SHP77 (cell line): Measurements from ENCODE around the gene UNC13C.

Experiments
- DNase-seq, 2 experiments: peaks; one replicate each; lab custom pipeline; 2025; lab: John Stamatoyannopoulos, UW

Gene UNC13C

DNA sequence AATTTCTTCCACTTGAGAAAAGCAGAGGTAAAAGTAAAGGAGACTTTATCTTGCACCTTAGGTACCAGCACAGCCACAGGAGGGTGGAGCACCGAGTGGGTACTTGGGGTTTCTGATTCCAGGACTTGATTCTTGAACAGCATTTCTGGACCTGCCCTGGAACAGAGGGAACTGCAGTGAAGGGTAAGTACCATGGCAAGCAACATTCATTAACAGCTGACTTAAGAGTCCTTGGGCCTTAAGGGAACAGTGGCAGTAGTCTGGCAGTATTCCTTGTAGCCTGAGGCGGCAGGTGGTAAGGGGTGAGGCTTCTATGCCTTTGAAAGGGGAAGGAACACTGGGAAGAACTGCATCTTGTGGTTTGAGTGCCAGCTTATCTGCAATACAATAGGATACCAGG lies 666.6 kb downstream of the UNC13C start:
- DNase-seq = no peak

DNA sequence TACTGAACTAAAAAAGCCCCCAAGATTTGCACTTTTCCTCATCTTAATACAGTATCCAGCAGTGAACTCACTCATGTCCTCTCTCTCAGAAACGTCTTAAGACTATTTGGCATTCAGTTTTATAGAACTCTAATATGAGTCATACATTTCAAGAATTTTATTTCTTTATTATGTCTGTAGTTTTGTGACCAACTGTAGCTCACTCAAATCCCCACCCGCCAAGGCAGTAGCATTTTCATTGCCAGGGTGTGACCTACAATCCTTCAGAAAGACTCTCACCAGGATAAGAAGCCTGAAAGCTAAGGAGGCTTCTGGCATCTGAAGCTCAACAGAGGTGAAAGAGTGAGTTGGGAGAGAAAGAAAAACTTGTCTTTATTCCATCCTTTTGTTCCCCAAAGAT lies 681.4 kb downstream of the UNC13C start:
- no peak for DNase-seq

DNA sequence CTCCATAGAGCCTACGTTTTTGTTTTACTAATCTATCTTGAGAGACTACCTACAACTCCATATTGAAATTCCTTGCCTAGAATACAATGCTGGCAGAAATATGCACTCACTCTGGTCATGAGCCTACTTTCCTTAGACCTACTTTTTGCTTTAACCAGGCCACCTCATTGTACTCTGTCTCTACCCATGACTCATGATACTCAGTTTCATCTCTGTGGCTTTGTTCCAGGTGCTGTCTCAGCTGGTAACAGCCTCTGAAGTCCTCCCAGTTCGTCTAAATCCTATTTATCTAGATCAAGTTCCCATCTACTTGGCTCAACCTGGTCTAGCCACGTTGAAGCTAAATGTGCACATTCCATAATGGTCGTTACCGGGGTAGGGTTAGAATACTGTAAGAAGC lies 682.1 kb downstream of the UNC13C start:
- no peak for DNase-seq

DNA sequence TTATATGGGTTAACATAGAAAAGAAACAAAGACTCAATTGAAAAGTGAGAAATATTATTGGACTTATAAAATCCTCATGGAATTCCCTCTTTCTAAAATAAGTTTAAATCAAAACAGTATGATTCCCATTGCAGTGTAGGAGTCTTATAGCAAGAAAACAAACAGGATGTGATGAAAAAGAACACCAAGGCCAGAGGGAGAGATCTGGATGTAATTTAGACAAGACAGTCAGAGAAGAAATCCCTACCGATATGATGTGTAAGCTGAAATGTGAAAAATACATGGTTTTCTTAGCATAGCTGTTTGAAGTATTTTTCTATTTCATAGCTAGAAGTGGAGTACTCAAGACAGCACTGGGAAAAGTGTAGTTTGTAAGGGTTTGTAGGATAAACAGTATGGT lies 697.0 kb downstream of the UNC13C start:
- no peak for DNase-seq

DNA sequence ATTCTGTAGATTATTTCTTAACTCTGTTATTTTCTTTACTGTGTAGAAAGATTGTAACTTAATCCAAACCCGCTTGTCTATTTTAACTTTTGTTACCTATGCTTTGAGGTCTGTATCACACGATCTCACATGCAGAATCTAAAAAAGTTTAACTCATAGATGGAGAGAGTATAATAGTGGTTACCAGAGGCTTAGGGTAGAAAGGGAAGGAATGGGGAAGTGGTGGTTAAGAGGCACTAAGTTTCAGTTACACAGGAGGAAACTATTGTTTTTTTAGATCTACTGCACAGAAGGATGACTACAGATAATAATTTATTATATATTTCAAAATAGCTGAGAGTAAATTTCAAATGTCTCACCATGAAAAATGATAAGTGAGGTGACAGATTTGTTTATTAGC lies 703.3 kb downstream of the UNC13C start:
- DNase-seq = no peak
